Brain microvascular endothelial cell (primary cell): ENCODE results near the gene MRPL14.

Experiments used
- DNase-seq: peaks from one replicate; pipeline ENCODE4 v3.0.0-alpha.2; 2020
- H3K27ac ChIP-seq: fragments of 250-450 bp; sonication (Bioruptor Pico); 2 replicates; pipeline ENCODE4 v1.5.1; 2020; ENCODE audit warnings: mild to moderate bottlenecking, moderate library complexity
- H3K27me3 ChIP-seq: fragments of 250-450 bp; sonication (Bioruptor Pico); replicated peaks from 2 replicates; pipeline ENCODE4 v1.5.1; 2020; ENCODE audit warnings: mild to moderate bottlenecking
- H3K36me3 ChIP-seq: fragments of 250-450 bp; sonication (Bioruptor Pico); replicated peaks from 2 replicates; pipeline ENCODE4 v1.5.1; 2020; ENCODE audit warnings: mild to moderate bottlenecking
- H3K4me3 ChIP-seq: 2 replicates; pipeline ENCODE4 v1.5.1; 2011; ENCODE audit warnings: low read depth, mild to moderate bottlenecking, control low read depth, low read length, moderate library complexity
- in situ Hi-C: cut with HindIII; loops from 2 replicates; pipeline ENCODE4 v1.10.0; 2017; ENCODE audit warnings: low sequenced_read_pairs, low pct_ligation_motif_present
- TF ChIP-seq, protein P1 (sequence below): IDR thresholded peaks from 2 replicates; pipeline ENCODE4 v1.5.1; 2011; ENCODE audit warnings: low read depth, mild to moderate bottlenecking, moderate library complexity, low read length, control low read depth, inconsistent platforms; ENCODE audit errors: missing control alignments

MRPL14 gene

DNA sequence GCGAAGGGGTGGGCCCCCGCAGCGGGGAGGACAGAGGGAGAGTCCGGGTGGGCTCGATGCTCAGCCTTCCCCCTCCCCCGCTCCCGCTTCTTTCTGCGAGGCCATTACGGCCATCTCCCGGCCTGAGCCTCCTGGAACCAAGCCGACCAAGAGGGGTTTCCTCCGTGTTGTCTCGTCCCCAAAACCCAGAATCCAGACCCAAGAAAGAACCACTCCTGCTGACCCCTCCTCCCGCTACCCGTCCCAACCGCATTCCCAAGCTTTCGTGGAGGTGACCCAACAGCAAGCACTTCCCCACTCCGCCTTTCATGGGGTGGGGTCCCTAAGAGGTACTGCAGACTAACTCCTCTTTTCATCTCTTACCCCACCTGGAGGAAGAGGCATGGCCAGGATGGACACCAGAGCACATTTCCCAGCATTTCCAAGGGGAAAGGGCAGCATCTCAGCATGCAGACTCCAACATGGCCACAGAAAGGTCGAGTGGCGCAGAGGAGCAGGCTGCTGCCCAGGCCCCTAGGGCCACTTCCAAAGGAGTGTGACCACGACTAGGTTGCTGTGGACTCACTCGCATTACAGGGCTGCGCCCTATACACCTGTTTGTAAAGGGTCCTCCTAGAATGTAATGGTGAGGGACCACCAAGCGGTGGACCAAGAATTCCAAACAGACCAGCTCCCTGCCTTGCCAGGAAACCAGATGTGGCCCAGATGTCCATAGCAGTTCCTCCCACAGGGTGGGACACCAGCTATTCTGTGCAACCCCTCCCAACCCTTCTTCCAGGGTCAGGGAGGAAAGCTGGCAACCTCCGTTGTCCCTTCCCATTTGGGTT is 53.4 kb downstream of the MRPL14 start:
- H3K4me3 ChIP-seq = peak overlapping the region; percentile 30
- TF ChIP-seq, protein P1, sequence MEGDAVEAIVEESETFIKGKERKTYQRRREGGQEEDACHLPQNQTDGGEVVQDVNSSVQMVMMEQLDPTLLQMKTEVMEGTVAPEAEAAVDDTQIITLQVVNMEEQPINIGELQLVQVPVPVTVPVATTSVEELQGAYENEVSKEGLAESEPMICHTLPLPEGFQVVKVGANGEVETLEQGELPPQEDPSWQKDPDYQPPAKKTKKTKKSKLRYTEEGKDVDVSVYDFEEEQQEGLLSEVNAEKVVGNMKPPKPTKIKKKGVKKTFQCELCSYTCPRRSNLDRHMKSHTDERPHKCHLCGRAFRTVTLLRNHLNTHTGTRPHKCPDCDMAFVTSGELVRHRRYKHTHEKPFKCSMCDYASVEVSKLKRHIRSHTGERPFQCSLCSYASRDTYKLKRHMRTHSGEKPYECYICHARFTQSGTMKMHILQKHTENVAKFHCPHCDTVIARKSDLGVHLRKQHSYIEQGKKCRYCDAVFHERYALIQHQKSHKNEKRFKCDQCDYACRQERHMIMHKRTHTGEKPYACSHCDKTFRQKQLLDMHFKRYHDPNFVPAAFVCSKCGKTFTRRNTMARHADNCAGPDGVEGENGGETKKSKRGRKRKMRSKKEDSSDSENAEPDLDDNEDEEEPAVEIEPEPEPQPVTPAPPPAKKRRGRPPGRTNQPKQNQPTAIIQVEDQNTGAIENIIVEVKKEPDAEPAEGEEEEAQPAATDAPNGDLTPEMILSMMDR = no peak
- DNase-seq = no peak
- H3K36me3 ChIP-seq = no peaks in the 10 kb centered on the region
- peak overlapping the region; percentile 32 for H3K27ac ChIP-seq
- in situ Hi-C loops = no loop called here
- H3K27me3 ChIP-seq = no peaks in the 10 kb centered on the region

DNA sequence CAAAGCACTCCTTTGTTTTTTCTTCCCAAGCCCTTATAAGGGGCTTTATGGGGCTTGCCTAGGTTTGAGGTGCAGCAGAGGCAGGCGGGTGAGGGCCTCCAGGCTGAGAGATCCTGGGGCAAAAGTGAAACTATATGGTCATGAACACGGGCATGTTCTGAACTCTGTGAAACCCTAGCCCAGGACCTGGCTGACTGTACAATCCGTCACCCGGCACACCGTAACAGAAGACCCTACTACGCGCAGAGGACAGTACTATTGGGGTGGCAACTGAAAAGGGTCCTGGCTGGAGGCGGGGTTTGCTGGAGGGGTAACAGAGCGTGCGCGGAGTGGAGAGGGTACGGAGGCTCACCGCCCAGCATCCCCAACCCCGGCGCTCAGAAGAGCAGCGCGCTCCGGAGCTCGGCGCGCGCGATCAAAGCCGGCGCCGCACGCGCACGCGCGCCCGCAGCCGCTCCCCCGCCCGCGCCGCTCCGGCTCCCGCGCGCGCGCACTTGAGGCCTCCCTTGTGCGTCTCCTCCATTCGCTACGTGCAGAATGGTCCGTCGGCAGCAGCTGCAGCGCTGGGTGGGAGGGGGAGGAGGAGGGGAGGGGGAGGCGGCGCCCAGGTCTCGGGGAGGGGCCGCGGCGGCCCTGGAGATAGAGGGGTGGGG is 54.2 kb downstream of the MRPL14 start:
- H3K27me3 ChIP-seq = no peaks in the 10 kb centered on the region

DNA sequence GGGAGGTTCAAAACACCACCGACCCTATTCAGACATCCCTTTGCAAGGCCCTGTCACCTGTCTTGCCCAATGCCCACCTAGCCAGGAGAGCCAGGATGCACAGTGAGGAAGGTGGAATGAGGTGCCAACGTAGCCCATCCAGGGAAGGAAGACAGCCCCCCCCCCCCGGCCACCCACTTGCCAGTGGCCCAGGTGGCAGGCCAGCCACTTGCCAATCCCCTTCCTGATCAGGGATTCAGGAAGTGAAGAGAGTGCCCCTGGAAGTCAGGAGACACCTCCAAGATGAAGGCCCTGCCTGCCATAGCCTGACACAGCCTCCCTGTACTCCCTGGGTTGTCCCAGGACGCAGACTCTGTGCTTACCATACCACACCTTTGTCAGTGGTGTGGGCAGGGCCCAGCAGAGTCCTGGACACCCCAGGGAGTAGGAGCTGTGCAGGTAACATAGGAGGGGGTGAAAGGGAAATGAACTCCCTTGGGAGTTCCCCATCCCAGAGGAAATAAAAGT is 54.7 kb downstream of the MRPL14 start:
- no peak overlapping the region for H3K4me3 ChIP-seq
- DNase-seq = no peak
- TF ChIP-seq, protein P1 = no peak
- in situ Hi-C loops = no loop called here
- H3K27me3 ChIP-seq = no peaks in the 10 kb centered on the region
- no peaks in the 10 kb centered on the region for H3K36me3 ChIP-seq
- peak overlapping the region; percentile 87 for H3K27ac ChIP-seq

More for the DNA sequence above, 54.2 kb downstream of the MRPL14 start:
- Histone ChIP-seq H3K36me3 (no peaks in the 10 kb centered on the region), H3K27ac (peak overlapping the region; percentile 87), H3K4me3 (peak overlapping the region; percentile 45)
- in situ Hi-C loops = no loop called here
- peak; percentile 67 for DNase-seq
- TF ChIP-seq, protein P1 = no peak

DNA sequence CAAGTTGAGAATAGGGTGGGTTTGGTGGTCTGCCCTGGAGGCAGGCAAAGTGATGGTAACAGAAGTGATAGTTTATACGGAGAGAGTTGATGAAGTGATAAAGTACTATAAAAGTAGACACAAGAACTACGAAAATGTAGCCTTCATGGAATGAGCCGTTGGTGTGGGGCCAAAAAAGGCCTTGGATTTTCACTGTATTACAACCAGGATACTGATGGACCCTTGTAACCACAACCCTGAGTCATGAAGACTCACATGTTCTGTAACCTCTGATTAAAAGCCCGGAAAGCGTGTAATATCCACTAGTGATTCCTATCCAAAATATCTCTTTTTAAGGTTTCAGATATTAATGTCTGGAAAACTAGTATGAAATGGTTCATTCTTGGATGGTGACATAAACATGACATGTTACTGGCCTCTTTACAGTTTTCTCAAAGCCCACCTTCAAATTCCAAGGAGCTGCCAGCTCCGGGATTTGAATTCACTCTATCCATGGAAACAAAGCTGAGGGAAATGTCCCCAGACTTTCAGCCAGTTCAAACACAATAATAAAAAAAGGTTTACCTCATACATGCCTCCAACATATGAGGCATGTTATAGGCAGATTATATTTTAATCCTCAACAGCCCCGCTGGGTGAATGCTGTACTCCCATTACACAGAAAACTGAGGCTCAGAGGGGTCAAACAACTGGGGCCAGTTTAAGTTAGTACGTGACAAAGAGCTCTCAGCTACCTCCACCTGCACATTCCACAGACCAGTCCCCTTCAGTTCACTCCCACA is 55.4 kb downstream of the MRPL14 start:
- H3K36me3 ChIP-seq = no peaks in the 10 kb centered on the region
- no peak overlapping the region for H3K4me3 ChIP-seq
- peak; percentile 95 for DNase-seq
- TF ChIP-seq, protein P1 = no peak
- H3K27me3 ChIP-seq = no peaks in the 10 kb centered on the region
- peak overlapping the region; percentile 87 for H3K27ac ChIP-seq
- in situ Hi-C loops = no loop called here

DNA sequence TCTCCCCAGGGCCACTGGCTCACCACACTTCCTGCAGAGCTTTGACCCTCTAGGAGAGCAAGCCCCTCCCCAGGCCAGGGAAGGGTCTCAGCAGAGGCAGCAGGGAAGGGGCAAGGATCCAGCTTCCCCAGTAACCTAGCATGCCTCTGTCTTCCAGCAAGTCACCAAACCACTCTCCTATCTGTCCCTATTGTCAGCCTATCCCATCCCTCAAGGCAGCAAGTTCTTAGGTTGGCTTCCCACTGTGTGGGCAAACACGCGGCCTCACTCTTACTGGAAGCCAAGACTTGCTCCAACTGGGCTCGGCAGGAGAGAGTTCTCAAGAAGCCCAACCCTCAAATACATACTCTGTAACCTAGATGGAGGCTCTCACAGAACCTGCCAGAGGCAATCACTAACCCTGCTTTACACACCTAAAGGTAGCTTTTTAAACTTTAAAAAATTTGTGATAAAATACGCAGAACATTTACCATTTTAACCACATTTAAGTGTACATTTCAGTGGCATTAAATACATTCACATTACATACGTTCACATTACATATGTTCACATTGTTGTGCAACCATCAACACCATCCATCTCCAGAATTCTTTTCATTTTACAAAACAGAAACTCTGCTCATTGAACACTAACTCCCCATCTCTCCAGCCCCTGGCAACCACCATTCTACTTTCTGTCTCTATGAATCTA is 58.5 kb downstream of the MRPL14 start:
- H3K4me3 ChIP-seq = no peak overlapping the region
- no peaks in the 10 kb centered on the region for H3K27me3 ChIP-seq
- H3K27ac ChIP-seq = no peak overlapping the region
- no peaks in the 10 kb centered on the region for H3K36me3 ChIP-seq
- TF ChIP-seq, protein P1 = no peak
- in situ Hi-C loops = no loop called here
- no peak for DNase-seq
